OCI-LY1 (cell line): ENCODE data around the gene ZXDA.
"Not testable (repeated sequence)": the region's sequence is repeated elsewhere in the genome, so short reads cannot be mapped to it uniquely, and the experiment has no call there.

ENCODE experiments used
- H2AFZ ChIP-seq: fragments of 200-600 bp; sonication (generic), shearing (Covaris generic); 2 replicates; pipeline ENCODE4 v1.6.0; 2014; ENCODE audit warnings: antibody characterized with exemption, mild to moderate bottlenecking, low read length
- H3F3A ChIP-seq: fragments of 200-600 bp; sonication (generic), shearing (Covaris generic); 2 replicates; pipeline ENCODE4 v1.6.0; 2014; ENCODE audit warnings: mild to moderate bottlenecking, antibody characterized with exemption, low read length, moderate library complexity; ENCODE audit not compliant: insufficient read depth
- H3K27ac ChIP-seq: fragments of 200-600 bp; sonication (generic); 2 replicates; pipeline ENCODE4 v1.5.1; 2014; ENCODE audit warnings: low read length, mixed run types, mild to moderate bottlenecking, low read depth; ENCODE audit not compliant: poor library complexity, severe bottlenecking
- H3K27me3 ChIP-seq: fragments of 200-600 bp; sonication (generic); 2 replicates; pipeline ENCODE4 v1.6.0; 2014; ENCODE audit warnings: antibody characterized with exemption, mild to moderate bottlenecking, low read length, moderate library complexity; ENCODE audit not compliant: insufficient read depth
- H3K36me3 ChIP-seq: fragments of 200-600 bp; sonication (generic); 2 replicates; pipeline ENCODE4 v1.6.1; 2014; ENCODE audit warnings: mild to moderate bottlenecking, antibody characterized with exemption, low read length, moderate library complexity, mixed read lengths; ENCODE audit not compliant: insufficient read depth
- H3K4me1 ChIP-seq: fragments of 200-600 bp; sonication (generic); 2 replicates; pipeline ENCODE4 v1.5.1; 2014; ENCODE audit warnings: mild to moderate bottlenecking, low read length, moderate library complexity; ENCODE audit not compliant: insufficient read depth, severe bottlenecking
- H3K4me2 ChIP-seq: fragments of 200-600 bp; sonication (generic), shearing (Covaris generic); 2 replicates; pipeline ENCODE4 v1.6.1; 2014; ENCODE audit warnings: low read length
- H3K4me3 ChIP-seq: fragments of 200-600 bp; sonication (generic); 2 replicates; pipeline ENCODE4 v1.5.1; 2014; ENCODE audit warnings: low read length, low read depth, mild to moderate bottlenecking, mixed read lengths; ENCODE audit not compliant: poor library complexity, severe bottlenecking
- H3K79me2 ChIP-seq: fragments of 200-600 bp; shearing (Covaris generic); 2 replicates; pipeline ENCODE4 v1.6.1; 2016; ENCODE audit warnings: mixed run types, low read length, mixed read lengths; ENCODE audit not compliant: insufficient read depth
- H3K9ac ChIP-seq: fragments of 200-600 bp; sonication (generic), shearing (Covaris generic); 2 replicates; pipeline ENCODE4 v1.6.1; 2014; ENCODE audit warnings: mild to moderate bottlenecking, low read length, mixed read lengths
- H3K9me2 ChIP-seq: fragments of 200-600 bp; sonication (generic), shearing (Covaris generic); 2 replicates; pipeline ENCODE4 v1.6.1; 2014; ENCODE audit warnings: low read depth, mild to moderate bottlenecking, low read length, mixed read lengths
- H3K9me3 ChIP-seq: fragments of 200-600 bp; shearing (Covaris generic); 2 replicates; pipeline ENCODE4 v1.6.1; 2014; ENCODE audit warnings: low read length, mixed read lengths
- H4K20me1 ChIP-seq: fragments of 200-600 bp; sonication (generic), shearing (Covaris generic); 2 replicates; pipeline ENCODE4 v1.6.0; 2016; ENCODE audit warnings: mild to moderate bottlenecking, low read length; ENCODE audit not compliant: insufficient read depth
- CTCF ChIP-seq: fragments of 200-600 bp; sonication (generic), shearing (Covaris generic); IDR thresholded peaks from 2 replicates; pipeline ENCODE4 v1.5.1; 2017; ENCODE audit warnings: mild to moderate bottlenecking, antibody characterized with exemption, low read length, moderate library complexity, mixed read lengths
- EZH2 ChIP-seq: fragments of 200-600 bp; sonication (generic), shearing (Covaris generic); IDR thresholded peaks from 2 replicates; pipeline ENCODE4 v1.8.0; 2017; ENCODE audit warnings: borderline replicate concordance, mixed run types, mild to moderate bottlenecking, antibody characterized with exemption, low read length, moderate library complexity, mixed read lengths

Gene ZXDA

DNA sequence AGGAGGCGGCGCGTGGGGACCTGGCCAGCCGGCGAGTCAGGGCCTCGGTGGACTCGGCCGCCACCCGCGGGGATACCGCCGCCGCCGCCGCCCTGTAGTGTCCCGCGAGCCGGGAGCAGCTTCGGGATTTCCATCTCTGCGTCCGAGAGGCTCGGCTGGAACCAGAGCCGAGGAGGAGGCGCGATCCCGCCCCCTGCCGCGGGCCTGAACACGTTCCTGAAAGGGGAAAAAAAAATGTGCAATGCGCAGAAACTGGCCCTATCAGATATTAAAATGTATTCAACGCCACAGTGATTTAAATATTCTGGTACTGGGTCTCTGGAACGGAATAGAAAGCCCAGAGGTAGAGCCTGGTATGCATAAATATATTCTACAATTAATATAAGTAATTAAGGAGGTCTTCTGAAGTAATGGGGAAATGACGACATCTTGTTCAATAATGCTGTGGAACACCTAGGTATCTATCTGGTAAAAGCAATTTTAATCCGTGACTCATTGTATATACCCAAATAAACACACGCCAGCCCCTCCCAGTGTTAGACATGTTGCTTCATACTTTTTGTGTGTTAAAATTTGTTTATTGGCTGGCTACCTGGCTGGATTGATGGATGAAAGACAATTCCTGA lies at the start of gene ZXDA:
ZXDA (minus strand) TSS at position 172 of the 626 bp plus-strand sequence; CDS start at position 134, 38 bp downstream.
- H3K9me3 ChIP-seq, H3K36me3 ChIP-seq, H3K9me2 ChIP-seq, H3K79me2 ChIP-seq, H3K27ac ChIP-seq, H4K20me1 ChIP-seq, H3K27me3 ChIP-seq, H3F3A ChIP-seq: not testable (repeated sequence)
- peaks cover 39% of the 10 kb centered on the region for H3K4me1 ChIP-seq
- H3K4me3 ChIP-seq, result peak within 1 kb of the TSS; percentile 58
- peak within 1 kb of the TSS; percentile 67 for H3K4me2 ChIP-seq
- H3K9ac ChIP-seq, result peak within 1 kb of the TSS; percentile 62; the same call in 1 of the 2 replicates
- 0 out of 2 replicates have a peak within 1 kb of the TSS, but pooled peaks have one; percentile 16 for H2AFZ ChIP-seq

DNA sequence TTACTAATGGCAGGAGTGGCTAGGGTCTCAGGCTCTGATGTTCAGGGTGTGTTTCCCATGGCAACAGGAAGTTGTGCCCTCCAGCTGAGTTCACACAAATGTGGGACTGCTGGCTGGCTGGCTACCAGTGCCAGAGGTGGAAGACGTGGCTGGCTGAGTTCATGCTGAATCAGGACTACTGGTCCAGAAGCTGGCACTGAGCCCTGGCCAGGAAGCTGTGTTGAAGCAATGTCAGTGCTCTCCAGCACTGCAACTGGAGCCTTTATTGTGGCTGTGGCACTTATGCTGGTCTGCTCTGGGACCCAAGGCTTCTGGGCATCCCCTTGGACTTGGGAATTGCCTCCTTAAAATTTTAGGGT lies 42.0 kb upstream of the ZXDA start:
- TF ChIP-seq CTCF, result no peak
- TF ChIP-seq EZH2, result no peak
- no peak overlapping the region for H3K9ac ChIP-seq

DNA sequence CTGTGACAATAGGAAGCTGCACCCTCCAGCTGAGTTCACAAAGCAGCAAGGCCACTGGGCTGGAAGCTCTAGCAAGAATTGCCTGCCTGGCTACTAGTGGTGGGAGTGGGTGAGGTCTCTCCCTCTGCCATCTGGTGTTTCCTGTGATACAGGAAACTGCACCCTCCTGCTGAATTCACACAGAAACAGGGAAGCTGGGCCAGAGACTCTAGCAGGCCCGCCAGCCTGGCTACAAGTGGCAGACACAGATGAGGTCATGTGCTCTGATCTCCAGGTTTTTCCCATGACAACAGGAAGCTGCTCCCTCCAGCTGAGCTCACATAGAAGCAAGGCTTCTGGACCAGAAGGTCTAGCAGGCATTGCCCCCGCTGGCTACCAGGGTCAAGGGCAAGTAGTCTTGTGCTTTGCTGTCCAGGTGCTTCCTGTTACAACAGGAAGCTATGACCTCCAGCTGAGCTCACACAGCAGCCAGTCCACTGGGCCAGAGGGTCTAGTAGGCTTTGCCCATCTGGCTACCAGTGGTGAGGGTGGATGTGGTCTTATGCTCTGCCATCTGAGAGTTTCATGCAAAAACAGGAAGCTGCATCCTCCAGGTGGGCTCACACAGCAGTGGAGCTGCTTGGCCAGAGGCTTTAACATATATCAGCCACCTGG lies 41.5 kb upstream of the ZXDA start:
- no peaks in the 10 kb centered on the region for H4K20me1 ChIP-seq
- H3K9me2 ChIP-seq, result no peaks in the 10 kb centered on the region
- H3K9ac ChIP-seq, result no peak overlapping the region
- no peaks in the 10 kb centered on the region for H3K79me2 ChIP-seq
- H3K9me3 ChIP-seq, result no peaks in the 10 kb centered on the region
- H3K4me2 ChIP-seq, result peak overlapping the region; percentile 14; the same call in 1 of the 2 replicates
- H3K4me1 ChIP-seq, result peaks cover 21% of the 10 kb centered on the region
- H3F3A ChIP-seq, result no peaks in the 10 kb centered on the region
- TF ChIP-seq CTCF (no peak), EZH2 (no peak)
- H3K27me3 ChIP-seq, result no peaks in the 10 kb centered on the region
- H2AFZ ChIP-seq, result no peak overlapping the region
- peak overlapping the region; percentile 91 for H3K27ac ChIP-seq
- no peak overlapping the region for H3K4me3 ChIP-seq
- H3K36me3 ChIP-seq, result no peaks in the 10 kb centered on the region

More for the DNA sequence above, 42.0 kb upstream of the ZXDA start:
- peaks cover 21% of the 10 kb centered on the region for H3K4me1 ChIP-seq
- H3K9me3 ChIP-seq, result no peaks in the 10 kb centered on the region
- no peaks in the 10 kb centered on the region for H3K79me2 ChIP-seq
- no peaks in the 10 kb centered on the region for H3K36me3 ChIP-seq
- no peaks in the 10 kb centered on the region for H3F3A ChIP-seq
- no peaks in the 10 kb centered on the region for H3K27me3 ChIP-seq
- H3K27ac ChIP-seq, result peak overlapping the region; percentile 91
- no peaks in the 10 kb centered on the region for H4K20me1 ChIP-seq
- no peaks in the 10 kb centered on the region for H3K9me2 ChIP-seq
- H3K4me3 ChIP-seq, result no peak overlapping the region
- no peak overlapping the region for H3K4me2 ChIP-seq
- H2AFZ ChIP-seq, result no peak overlapping the region

GRCh38 chrX:57933321-57933720 lies 23.1 kb upstream of the ZXDA start:
- Histone ChIP-seq H3K4me3 (no peak overlapping the region), H4K20me1 (no peaks in the 10 kb centered on the region), H3K36me3 (no peaks in the 10 kb centered on the region), H3K4me1 (no peaks in the 10 kb centered on the region), H3K4me2 (no peak overlapping the region), H3K9ac (no peak overlapping the region), H3F3A (no peaks in the 10 kb centered on the region), H3K9me2 (no peaks in the 10 kb centered on the region), H3K79me2 (no peaks in the 10 kb centered on the region), H3K9me3 (no peaks in the 10 kb centered on the region), H2AFZ (no peak overlapping the region), H3K27me3 (no peaks in the 10 kb centered on the region), H3K27ac (no peak overlapping the region)
- TF ChIP-seq CTCF (no peak), EZH2 (no peak)
